Activated CD4-positive, alpha-beta T cell treated with anti-CD3 and anti-CD28 coated beads, Interleukin-2, amount 50 U/mL, for 1 hour (primary cell): Measurements from ENCODE around the gene C2CD4C.
"Not testable (repeated sequence)": the region's sequence is repeated elsewhere in the genome, so short reads cannot be mapped to it uniquely, and the experiment has no call there.

Experiments used
- DNase-seq: peaks from one replicate; pipeline ENCODE4 v3.0.0-alpha.2; 2020

C2CD4C gene

DNA sequence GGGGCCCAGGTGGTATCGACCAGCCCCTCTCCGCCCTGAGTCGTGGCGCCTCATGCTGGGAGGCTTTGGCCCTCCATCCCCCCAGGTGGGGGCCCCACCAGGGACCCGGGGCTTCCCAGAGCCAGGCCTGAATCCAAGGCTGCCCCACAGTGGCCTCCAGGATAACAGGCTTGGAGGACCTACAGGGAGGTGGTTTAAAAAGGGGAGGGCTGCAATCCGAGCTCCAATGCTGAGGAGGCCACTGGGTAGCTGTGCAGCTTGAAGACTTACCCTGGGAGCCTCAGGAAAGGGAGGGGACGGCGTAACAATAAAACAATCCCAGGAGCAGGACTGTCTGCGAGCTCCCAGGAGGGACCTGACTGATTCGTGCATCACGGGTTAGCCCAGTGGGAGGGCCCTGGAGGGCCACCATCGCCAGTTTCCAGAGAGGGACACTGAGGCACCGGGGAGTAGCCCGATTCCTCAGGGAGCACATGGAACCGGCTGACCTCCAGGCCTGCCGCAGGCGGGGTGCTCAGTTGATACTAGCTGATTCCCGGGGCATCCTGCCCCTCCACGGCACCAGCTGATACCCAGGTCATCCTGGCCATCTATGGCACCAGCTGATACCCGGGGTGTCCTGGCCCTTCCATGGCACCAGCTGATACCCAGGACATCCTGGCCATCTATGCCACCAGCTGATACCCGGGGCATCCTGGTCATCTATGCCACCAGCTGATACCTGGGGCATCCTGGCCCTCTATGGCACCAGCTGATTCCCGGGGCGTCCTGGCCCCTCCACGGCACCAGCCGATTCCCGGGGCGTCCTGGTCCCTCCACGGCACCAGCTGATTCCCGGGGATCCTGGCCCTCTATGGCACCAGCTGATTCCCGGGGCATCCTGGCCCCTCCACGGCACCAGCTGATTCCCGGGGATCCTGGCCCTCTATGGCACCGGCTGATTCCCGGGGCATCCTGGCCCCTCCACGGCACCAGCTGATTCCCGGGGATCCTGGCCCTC lies 3.7 kb upstream of the C2CD4C start:
- DNase-seq, result no peak

GRCh38 chr19:411723-412355 lies 2.9 kb upstream of the C2CD4C start:
- no peak for DNase-seq

DNA sequence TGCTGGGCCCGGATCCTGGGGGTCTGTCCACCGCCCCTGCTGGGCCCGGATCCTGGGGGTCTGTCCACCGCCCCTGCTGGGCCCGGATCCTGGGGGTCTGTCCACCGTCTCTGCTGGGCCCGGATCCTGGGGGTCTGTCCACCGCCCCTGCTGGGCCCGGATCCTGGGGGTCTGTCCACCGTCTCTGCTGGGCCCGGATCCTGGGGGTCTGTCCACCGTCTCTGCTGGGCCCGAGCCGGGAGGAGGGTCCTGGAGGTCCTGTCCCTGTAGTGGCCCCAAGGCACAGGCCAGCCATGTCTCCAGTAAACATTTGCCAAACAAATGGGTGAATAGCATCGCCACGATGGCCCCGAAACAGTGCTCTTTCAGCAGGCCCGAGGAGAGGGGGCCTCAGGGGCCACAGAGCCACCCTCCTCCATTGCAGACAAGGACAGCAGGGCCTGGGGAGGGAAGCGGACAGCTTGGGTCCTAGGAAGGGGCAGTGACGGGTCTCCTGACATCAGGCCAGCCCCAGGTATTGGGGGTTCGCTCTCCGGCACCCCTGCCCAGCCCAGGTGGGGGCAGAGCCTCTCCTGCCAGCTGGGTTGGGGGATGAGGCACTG lies 2.3 kb upstream of the C2CD4C start:
- DNase-seq, result not testable (repeated sequence)

DNA sequence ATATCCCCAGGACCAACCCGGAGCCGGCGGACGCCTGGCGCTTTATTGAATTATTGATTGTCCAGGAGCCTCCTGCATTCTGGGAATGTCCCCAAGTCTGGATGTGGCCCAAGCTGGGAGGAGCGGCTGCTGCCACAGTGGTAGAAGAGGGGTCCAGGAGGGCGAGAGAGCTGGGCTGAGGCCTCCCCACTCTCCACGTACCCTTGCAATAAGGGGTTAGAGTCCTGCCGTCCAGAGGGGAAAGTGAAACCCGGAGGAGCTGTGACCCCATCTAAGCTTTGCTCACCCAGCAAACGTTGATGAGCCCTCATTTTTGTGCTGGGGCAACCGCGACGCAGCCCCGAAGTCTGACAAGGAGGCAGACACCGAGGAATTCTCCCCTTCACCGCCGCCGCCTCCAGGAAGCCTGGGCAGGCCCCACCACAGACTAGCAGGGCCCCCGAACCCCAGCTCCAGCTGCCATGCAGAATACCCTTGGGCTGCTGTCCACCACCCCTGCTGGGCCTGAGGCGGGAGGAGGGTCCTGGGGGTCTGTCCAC lies 1.4 kb upstream of the C2CD4C start:
- no peak for DNase-seq

GRCh38 chr19:409516-410242 lies 732 bp upstream of the C2CD4C start:
- no peak for DNase-seq

GRCh38 chr19:408441-408901 lies 476 bp downstream of the C2CD4C start:
- no peak for DNase-seq

GRCh38 chr19:407511-408440 lies 1.2 kb downstream of the C2CD4C start:
- DNase-seq, result no peak

DNA sequence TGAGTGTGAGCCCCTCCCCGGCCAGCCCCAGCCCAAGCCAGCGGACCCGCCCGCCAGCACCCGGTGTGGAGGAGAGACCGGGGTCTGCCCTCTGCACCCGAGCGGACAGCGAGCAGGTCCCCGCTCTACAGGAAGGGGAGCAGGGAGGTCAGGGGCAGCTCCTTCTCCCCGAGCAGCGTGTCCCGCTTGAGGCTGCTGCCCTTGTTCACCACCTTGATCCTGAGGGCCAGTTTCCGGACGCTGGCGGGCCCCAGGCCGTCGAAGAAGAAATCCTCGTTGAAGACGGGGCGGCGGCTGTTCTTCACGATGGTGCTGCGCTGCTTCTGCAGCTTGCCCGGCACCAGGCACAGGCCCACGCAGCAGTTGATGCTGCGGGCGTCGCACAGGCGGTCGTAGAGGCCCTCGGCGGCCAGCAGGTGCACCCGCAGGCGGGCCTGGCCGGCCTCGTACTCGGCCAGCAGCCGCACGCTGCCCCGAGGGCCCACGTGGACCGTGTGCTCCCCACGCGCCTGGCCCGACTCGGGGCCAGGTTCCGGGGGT lies 1.9 kb downstream of the C2CD4C start:
- DNase-seq, result no peak

- no peak for DNase-seq
Measured at GRCh38 chr19:406135-406781, 2.7 kb downstream of the C2CD4C start.

- no peak for DNase-seq
Measured at GRCh38 chr19:405121-405965, 3.6 kb downstream of the C2CD4C start.

DNA sequence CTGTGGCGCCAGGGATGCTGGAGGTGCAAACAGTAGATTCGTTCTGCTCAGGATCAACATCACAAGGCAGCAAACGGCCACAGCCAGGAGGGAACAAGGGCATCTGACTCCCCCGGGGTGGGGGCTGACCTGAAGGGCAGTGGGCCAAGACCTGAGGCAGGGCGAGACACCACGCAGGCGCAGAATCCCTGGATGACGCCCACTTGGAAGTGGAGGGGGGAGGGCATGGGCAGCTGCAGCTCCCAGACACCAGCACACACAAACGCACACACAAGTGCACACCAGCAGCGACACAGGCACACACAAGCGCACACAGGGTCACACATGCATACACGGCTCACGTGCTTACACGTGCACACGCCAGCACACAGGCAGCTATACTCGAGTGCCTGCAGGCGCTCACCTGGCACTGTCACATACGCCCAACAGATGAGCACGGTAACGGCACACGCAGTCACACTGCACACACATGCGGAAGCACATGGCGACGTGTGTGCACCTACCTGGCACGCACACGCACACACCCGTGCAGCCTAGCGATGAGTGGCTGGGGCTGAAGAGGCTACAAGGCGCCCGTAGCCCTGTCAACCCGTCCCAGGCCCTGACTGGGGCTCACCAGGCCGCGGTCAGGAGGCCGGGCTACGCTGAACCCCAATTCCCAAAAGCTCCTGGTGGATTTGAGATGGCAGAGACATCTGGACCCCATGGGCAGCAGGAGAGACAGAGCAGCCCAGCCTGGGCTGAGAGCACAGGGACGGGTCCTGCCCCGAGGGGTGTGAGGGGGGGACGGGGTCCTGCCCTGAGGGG lies 5.5 kb downstream of the C2CD4C start:
- no peak for DNase-seq

- DNase-seq, result no peak
Measured at GRCh38 chr19:402786-403185, 6.2 kb downstream of the C2CD4C start.

- no peak for DNase-seq
Measured at GRCh38 chr19:401866-402511, 7.0 kb downstream of the C2CD4C start.

DNA sequence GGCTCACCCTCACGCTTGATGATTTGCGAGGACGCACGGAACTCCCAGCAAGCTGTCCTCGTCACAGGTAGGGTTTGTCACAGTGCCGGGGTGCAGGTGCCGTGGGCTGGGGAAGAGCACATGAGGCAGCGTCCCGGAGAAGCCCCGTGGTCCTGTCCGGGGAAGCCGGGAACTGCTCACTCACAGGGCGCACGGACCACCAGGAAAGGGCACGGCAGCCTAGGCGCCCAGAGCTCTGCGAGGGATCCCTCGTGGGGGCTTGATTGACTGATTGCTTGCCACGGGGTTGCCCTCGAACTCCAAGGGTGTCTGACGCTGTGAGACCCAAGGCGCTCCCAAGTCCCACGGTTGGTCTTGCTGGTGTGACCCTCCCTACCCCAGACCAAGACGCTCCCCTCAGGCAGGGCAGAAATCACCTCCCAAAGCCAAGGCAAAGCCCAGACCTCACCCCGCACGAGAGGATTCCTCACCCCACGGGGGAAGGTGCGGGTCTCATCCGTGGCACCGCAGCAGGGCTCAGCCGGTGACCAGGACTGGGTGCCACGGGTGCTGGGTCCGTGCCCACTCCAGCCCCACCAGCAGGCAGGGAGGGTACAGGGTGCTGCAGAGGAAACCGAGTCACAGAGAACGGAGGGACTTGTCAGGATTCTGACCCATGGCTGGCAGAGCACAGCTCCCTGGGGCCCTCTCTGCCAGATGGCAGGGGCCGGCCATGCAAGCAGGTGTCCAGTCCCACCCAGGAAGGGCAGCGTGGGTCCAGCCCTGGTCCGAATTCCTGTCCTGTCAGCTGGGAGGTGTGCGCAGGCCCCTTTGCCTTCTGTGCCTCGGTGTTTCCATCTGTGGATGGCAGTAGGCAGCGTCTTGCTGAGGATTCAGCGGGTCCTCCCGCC lies 7.7 kb downstream of the C2CD4C start:
- DNase-seq, result no peak

GRCh38 chr19:399370-399769 lies 9.6 kb downstream of the C2CD4C start:
- DNase-seq, result no peak

GRCh38 chr19:398719-399118 lies 10.2 kb downstream of the C2CD4C start:
- DNase-seq, result no peak
